Mononuclear cell (primary cell): Measurements from ENCODE around the gene CEP95. TPM values are rescaled to one million over a fixed set of nuclear protein-coding genes. Genes with fewer than 3 reads are reported as not detected.

Experiments used
- total RNA-seq: library from RNA; depleted of rRNA; stranded (reverse); fragments of >200 nt; gene quantifications from one replicate; pipeline ENCODE4 v1.2.3, GENCODE V29; 2012

The CEP95 gene
- total RNA-seq, 1 donor = 194 TPM

Other genes starting within 250 kb of the CEP95 start
- gene TEX2, start 243.7 kb upstream of the CEP95 start, total RNA-seq = 7.2 TPM
- 82.2 TPM for gene PECAM1, start 116.1 kb upstream of the CEP95 start, total RNA-seq
- gene MILR1, start 57.9 kb upstream of the CEP95 start, total RNA-seq = 29.4 TPM
- 17.2 TPM for gene POLG2, start 9.9 kb upstream of the CEP95 start, total RNA-seq
- 1,862 TPM for gene DDX5, start 688 bp upstream of the CEP95 start, total RNA-seq
- 36.5 TPM for gene SMURF2, start 155.3 kb downstream of the CEP95 start, total RNA-seq